ENCODE data around the gene ULBP3.

Gene ULBP3

GRCh38 chr6:150057501-150057951, 11.4 kb downstream of the ULBP3 start:
- DNase-seq, result no peak
- H3K4me1 ChIP-seq, result no peaks in the 10 kb centered on the region
- H3K27ac ChIP-seq, result no peak overlapping the region

DNA sequence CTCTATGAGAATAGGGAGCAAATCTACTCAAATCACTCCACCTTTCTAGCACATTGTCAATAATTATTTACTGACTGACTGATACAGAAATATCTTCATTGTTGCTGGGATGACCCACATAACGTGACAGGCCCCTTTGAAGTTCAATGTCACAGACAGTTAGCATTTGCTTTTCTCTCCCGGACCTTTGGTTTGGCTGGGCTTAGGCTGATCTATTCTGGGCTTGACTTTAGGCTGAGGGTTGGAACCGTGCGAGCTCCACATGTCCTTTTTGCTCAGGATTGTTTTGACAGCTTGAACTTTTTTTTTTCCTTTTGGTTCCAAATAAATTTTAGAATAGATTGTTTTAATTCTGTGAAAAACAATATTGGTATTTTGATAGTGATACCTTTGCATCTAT, 12.0 kb downstream of the ULBP3 start:
- Histone ChIP-seq H3K36me3 (no peaks in the 10 kb centered on the region), H3K4me1 (no peaks in the 10 kb centered on the region), H3K27me3 (peaks cover 0 to 52% of the 10 kb centered on the region in 2 donors), H3K27ac (no peak overlapping the region), H3K9me3 (no peaks in the 10 kb centered on the region), H3K4me3 (no peak overlapping the region)
- TF ChIP-seq, protein P1, sequence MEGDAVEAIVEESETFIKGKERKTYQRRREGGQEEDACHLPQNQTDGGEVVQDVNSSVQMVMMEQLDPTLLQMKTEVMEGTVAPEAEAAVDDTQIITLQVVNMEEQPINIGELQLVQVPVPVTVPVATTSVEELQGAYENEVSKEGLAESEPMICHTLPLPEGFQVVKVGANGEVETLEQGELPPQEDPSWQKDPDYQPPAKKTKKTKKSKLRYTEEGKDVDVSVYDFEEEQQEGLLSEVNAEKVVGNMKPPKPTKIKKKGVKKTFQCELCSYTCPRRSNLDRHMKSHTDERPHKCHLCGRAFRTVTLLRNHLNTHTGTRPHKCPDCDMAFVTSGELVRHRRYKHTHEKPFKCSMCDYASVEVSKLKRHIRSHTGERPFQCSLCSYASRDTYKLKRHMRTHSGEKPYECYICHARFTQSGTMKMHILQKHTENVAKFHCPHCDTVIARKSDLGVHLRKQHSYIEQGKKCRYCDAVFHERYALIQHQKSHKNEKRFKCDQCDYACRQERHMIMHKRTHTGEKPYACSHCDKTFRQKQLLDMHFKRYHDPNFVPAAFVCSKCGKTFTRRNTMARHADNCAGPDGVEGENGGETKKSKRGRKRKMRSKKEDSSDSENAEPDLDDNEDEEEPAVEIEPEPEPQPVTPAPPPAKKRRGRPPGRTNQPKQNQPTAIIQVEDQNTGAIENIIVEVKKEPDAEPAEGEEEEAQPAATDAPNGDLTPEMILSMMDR (IDR thresholded peaks at IDR 0.05), result no peak
- intact Hi-C loops (cut with DNase I; ENCODE audit: low total_unique reads), result no loop called here
- no peak for DNase-seq

More at GRCh38 chr6:150057501-150057951, 11.4 kb downstream of the ULBP3 start:
- Histone ChIP-seq H3K4me3 (no peak overlapping the region), H3K9me3 (no peaks in the 10 kb centered on the region), H3K36me3 (no peaks in the 10 kb centered on the region), H3K27me3 (peaks cover 0 to 48% of the 10 kb centered on the region in 2 donors)
- TF ChIP-seq, protein P1 (IDR thresholded peaks at IDR 0.05), result no peak
- intact Hi-C loops (cut with DNase I; ENCODE audit: low total_unique reads), result no loop called here

GRCh38 chr6:150056156-150056555, 12.8 kb downstream of the ULBP3 start:
- H3K36me3 ChIP-seq, result no peaks in the 10 kb centered on the region
- H3K27me3 ChIP-seq, result peaks cover 0 to 57% of the 10 kb centered on the region in 2 donors
- intact Hi-C loops (cut with DNase I; ENCODE audit: low total_unique reads), result no loop called here
- H3K9me3 ChIP-seq, result no peaks in the 10 kb centered on the region
- no peak overlapping the region for H3K27ac ChIP-seq
- H3K4me3 ChIP-seq, result no peak overlapping the region
- DNase-seq, result no peak
- H3K4me1 ChIP-seq, result no peaks in the 10 kb centered on the region
- TF ChIP-seq, protein P1 (IDR thresholded peaks at IDR 0.05), result no peak

DNA sequence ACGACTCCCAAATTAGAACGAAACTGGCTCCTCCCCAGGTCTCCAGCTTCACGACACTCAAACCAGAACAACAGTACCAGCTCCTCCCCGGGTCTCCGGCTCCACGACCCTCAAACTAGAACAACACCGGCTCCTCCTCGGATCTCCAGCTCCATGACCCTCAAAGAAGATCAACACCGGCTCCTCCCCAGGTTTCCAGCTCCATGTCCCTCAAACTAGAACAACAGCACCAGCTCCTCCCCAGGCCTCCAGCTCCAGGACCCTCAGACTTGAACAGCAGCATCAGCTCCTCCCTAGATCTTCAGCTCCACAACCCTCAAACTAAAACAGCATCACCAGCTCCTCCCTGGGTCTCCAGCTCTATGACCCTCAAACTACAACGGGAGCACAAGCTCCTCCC, 13.8 kb downstream of the ULBP3 start:
- peaks cover 0 to 61% of the 10 kb centered on the region in 2 donors for H3K27me3 ChIP-seq
- no peak overlapping the region for H3K27ac ChIP-seq
- DNase-seq, result no peak
- intact Hi-C loops (cut with DNase I; ENCODE audit: low total_unique reads), result no loop called here
- H3K36me3 ChIP-seq, result no peaks in the 10 kb centered on the region
- H3K4me3 ChIP-seq, result no peak overlapping the region
- H3K4me1 ChIP-seq, result no peaks in the 10 kb centered on the region
- no peaks in the 10 kb centered on the region for H3K9me3 ChIP-seq
- TF ChIP-seq, protein P1 (IDR thresholded peaks at IDR 0.05), result no peak

DNA sequence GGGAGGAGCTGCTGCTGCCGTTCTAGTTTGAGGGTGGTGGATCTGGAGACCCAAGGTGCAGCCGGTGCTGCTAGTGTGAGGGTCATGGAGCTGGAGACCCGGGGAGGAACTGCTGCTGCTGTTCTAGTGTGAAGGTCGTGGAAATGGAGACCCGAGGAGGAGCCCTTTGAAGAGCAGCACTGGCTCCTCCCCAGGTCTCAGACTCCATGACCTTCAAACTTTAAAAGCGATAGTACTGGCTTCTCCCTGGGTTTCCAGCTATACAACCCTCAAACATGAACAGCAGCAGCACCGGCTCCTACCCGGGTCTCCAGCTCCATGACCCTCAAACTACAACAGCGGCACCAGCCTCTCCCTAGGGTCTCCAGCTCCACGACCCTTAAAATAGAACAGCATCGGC, 15.5 kb downstream of the ULBP3 start:
- TF ChIP-seq, protein P1 (IDR thresholded peaks at IDR 0.05), result no peak
- H3K4me1 ChIP-seq, result no peaks in the 10 kb centered on the region
- H3K9me3 ChIP-seq, result no peaks in the 10 kb centered on the region
- intact Hi-C loops (cut with DNase I; ENCODE audit: low total_unique reads), result no loop called here
- no peak for DNase-seq
- H3K4me3 ChIP-seq, result no peak overlapping the region
- no peak overlapping the region for H3K27ac ChIP-seq
- peaks cover 0 to 54% of the 10 kb centered on the region in 2 donors for H3K27me3 ChIP-seq
- H3K36me3 ChIP-seq, result no peaks in the 10 kb centered on the region

GRCh38 chr6:150050846-150051245, 18.1 kb downstream of the ULBP3 start:
- Histone ChIP-seq H3K36me3 (no peaks in the 10 kb centered on the region), H3K9me3 (no peaks in the 10 kb centered on the region), H3K27ac (no peak overlapping the region), H3K4me3 (no peak overlapping the region), H3K4me1 (no peaks in the 10 kb centered on the region), H3K27me3 (peaks cover 0 to 42% of the 10 kb centered on the region in 2 donors)
- intact Hi-C loops (cut with DNase I; ENCODE audit: low total_unique reads), result no loop called here
- DNase-seq, result no peak
- TF ChIP-seq, protein P1 (IDR thresholded peaks at IDR 0.05), result no peak
